BE2C (cell line): Measurements from ENCODE around the gene KRT81.

Experiments used
- DNase-seq: peaks from one replicate; pipeline ENCODE4 v3.0.0-alpha.2; 2020
- H3K27me3 ChIP-seq: fragments of 250-450 bp; sonication (Bioruptor Pico); 2 replicates; pipeline ENCODE4 v1.5.1; 2020; ENCODE audit warnings: mild to moderate bottlenecking
- H3K36me3 ChIP-seq: fragments of 250-450 bp; sonication (Bioruptor Pico); 2 replicates; pipeline ENCODE4 v1.5.1; 2020; ENCODE audit warnings: mild to moderate bottlenecking
- H3K4me1 ChIP-seq: fragments of 250-450 bp; sonication (Bioruptor Pico); 2 replicates; pipeline ENCODE4 v1.5.1; 2020
- H3K4me3 ChIP-seq: 2 replicates; pipeline ENCODE4 v1.5.1; 2011; ENCODE audit warnings: low read depth, low read length
- H3K9me3 ChIP-seq: fragments of 250-450 bp; sonication (Bioruptor Pico); 2 replicates; pipeline ENCODE4 v1.5.1; 2020
- TF ChIP-seq, protein P1 (sequence below): IDR thresholded peaks from 2 replicates; pipeline ENCODE4 v1.5.1; 2012; ENCODE audit warnings: mild to moderate bottlenecking, low read depth, low read length

Gene KRT81

DNA sequence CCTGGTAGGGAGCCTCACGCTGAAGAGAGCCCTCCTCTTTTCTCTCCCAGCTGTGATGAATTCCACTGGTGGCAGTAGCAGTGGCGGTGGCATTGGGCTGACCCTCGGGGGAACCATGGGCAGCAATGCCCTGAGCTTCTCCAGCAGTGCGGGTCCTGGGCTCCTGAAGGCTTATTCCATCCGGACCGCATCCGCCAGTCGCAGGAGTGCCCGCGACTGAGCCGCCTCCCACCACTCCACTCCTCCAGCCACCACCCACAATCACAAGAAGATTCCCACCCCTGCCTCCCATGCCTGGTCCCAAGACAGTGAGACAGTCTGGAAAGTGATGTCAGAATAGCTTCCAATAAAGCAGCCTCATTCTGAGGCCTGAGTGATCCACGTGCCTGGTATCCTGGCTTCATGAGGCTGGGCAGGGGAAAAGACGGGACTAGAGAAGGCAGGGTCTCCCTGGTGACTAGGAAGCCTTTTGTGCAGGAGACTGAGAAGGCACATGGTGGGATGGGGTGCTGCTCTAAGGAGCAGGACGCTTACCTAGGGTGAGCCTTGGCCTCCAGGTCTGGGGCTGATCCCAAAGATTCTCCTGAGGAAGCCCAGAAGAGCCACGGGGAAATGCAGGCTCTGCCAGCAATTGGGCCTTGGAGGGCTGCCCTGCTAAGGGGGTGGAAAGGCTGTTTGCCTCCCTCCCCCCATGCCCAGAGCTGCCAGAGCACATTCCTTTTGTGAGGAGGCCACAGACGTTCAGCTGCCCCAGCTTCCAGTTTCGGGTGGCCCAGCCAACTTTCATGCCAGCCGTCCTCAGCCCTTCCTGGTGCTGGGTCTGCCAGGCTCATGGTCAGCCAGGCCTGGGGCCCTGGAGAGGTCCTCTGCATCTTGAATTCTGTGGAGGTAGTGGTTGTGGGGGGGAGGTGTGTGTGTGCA is 42.5 kb downstream of the KRT81 start:
- Histone ChIP-seq H3K27me3 (no peaks in the 10 kb centered on the region), H3K36me3 (no peaks in the 10 kb centered on the region), H3K9me3 (no peaks in the 10 kb centered on the region), H3K4me3 (no peak overlapping the region), H3K4me1 (peaks cover 16% of the 10 kb centered on the region)
- TF ChIP-seq, protein P1, sequence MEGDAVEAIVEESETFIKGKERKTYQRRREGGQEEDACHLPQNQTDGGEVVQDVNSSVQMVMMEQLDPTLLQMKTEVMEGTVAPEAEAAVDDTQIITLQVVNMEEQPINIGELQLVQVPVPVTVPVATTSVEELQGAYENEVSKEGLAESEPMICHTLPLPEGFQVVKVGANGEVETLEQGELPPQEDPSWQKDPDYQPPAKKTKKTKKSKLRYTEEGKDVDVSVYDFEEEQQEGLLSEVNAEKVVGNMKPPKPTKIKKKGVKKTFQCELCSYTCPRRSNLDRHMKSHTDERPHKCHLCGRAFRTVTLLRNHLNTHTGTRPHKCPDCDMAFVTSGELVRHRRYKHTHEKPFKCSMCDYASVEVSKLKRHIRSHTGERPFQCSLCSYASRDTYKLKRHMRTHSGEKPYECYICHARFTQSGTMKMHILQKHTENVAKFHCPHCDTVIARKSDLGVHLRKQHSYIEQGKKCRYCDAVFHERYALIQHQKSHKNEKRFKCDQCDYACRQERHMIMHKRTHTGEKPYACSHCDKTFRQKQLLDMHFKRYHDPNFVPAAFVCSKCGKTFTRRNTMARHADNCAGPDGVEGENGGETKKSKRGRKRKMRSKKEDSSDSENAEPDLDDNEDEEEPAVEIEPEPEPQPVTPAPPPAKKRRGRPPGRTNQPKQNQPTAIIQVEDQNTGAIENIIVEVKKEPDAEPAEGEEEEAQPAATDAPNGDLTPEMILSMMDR: no peak
- no peak for DNase-seq

DNA sequence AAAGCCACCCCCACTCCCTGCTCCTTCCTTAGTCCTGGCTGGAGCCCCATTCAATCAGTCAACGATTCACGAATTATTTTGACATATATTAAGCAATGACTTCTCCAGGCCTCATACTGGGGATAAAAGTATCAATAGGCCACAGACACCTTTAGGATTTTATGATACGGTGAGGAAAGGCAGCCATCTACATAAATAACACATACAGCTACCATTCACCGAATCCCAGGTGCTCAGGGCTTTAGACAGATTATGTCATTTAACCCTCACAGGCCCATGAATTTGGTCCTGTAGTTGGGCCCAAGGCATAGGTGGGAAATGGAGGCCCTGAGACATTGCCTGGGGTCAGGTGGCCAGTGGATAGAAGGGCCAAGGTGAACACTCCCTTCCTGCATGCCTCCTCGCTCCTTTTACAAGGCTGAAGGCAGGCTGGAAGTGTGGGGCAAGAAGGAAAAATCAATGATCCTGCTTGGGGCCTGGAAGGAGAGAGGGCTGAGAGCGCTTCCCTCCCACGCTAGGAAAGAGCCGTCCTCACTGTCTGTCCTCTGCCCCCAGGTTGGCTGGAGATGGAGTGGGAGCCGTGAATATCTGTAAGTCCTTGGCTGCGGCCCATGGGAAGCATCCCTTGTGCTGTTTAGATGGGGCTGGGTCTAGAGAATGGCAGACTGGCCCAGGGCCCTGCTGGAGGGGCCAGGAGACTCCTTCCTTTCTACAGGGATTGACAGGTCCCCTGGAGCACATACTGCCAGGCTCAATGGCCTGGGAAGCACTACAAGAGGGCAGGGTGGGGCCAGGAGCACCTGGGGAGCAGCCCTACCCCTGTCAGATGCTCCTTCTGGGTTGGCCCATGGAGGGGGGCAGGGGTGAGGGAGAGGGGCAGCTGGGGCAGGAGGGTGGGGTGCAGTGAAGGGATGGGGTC is 43.5 kb downstream of the KRT81 start:
- Histone ChIP-seq H3K27me3 (no peaks in the 10 kb centered on the region), H3K4me3 (no peak overlapping the region), H3K4me1 (peaks cover 25% of the 10 kb centered on the region), H3K36me3 (no peaks in the 10 kb centered on the region), H3K9me3 (no peaks in the 10 kb centered on the region)
- no peak for DNase-seq
- TF ChIP-seq, protein P1: no peak

DNA sequence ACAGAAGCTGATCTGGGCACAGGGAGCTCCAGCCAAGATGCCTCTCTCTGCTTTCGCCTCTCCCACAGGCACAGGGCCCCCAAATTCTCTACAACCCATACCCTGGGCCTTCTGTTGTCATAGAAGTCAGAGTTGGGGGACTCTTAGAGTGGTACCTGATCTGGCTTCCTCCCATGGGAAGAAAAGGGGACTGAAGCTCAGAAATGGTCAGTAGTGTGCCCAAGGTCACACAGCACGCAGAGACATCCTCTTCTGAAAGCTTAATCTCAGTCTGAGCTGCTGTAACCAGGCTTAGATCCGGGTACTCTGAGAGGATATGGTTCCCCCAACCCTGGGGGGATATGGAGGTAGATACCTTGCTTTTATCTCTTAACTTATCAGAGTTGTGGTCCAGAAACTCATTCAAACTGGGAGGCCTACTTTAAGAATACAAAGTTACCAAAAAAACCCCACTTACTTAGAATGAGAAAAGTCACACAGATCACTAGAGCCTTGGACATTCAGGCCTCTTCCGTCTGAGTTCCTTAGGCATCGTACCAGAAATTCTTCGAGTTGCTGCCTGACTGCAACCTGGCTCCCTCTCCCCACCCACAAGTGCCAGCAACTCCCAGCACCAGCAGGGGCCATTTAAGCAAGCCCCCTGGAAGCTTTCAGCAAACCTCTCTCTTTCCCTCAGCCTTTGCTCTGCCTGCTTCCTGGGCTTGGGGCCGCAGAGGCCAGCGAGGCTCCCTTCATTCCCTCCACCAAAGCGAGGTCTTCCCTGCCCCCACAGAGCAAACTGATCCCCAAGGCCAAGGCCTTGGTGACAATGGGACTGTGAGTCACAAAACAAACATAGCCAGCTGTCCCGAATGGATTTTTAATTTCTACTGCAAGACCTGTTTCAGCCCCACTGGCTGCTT is 44.4 kb downstream of the KRT81 start:
- H3K36me3 ChIP-seq: no peaks in the 10 kb centered on the region
- no peak overlapping the region for H3K4me3 ChIP-seq
- H3K4me1 ChIP-seq: peaks cover 27% of the 10 kb centered on the region
- DNase-seq: no peak
- no peaks in the 10 kb centered on the region for H3K9me3 ChIP-seq
- H3K27me3 ChIP-seq: no peaks in the 10 kb centered on the region
- TF ChIP-seq, protein P1: no peak

DNA sequence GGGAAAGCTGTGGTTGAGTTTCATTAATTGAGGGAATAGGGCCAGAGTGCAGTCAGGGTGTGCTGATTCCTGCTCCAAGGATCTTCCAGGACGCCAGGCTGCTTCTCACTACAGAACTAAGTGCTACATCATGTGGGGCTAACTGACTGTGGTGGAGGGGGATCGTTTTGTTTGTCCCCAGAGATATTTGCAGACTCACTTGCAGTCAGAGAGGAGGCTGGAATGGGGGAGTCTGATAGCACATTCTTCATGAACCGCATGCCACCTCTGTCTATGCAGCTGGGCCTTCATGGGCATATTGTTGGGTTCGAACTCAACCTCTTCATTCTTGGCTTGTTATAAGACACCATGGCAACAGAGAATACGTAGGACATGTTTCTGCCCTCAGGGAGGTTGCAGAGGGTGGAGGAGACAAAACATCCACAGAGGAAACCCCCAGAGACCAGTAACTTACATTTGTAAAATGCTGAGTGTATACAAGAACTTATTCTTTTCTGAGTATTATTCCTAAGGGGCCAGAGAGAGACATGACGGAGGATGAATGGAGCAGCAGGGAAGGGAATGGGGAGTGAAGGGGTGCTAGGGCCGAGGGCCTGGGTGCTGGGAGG is 45.3 kb downstream of the KRT81 start:
- TF ChIP-seq, protein P1: no peak
- no peaks in the 10 kb centered on the region for H3K9me3 ChIP-seq
- no peaks in the 10 kb centered on the region for H3K36me3 ChIP-seq
- no peaks in the 10 kb centered on the region for H3K27me3 ChIP-seq
- peaks cover 27% of the 10 kb centered on the region for H3K4me1 ChIP-seq
- DNase-seq: no peak
- H3K4me3 ChIP-seq: no peak overlapping the region

DNA sequence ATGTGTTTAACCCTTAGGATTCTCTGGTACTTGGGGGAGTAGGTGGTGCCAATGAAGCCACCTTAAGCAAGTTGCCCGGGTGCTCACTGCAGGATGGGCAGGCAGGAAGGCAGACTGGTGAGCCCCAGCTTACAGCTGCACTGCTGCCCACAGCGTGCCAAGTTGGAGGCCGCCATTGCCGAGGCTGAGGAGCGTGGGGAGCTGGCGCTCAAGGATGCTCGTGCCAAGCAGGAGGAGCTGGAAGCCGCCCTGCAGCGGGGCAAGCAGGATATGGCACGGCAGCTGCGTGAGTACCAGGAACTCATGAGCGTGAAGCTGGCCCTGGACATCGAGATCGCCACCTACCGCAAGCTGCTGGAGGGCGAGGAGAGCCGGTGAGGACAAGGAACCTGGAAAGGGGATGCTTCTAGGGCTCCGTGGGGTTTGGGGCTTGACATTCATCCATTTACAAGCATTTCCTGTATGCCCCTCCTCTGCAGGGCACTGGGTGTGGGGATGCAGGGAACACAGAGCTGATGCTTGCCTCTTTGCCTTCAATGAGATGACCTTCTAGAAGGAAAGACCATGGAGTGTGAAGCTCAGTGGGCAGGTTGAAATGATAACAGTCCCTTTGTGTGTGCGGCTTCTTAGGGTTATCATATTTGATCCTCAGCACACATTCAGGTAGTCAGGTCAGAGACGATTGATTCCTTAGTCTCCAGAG is 45.9 kb downstream of the KRT81 start:
- DNase-seq: no peak
- Histone ChIP-seq H3K36me3 (no peaks in the 10 kb centered on the region), H3K4me1 (peaks cover 27% of the 10 kb centered on the region), H3K9me3 (no peaks in the 10 kb centered on the region), H3K4me3 (no peak overlapping the region), H3K27me3 (no peaks in the 10 kb centered on the region)
- TF ChIP-seq, protein P1: no peak
